Lower leg skin (tissue), 4 donors: Measurements from ENCODE around the gene SHISA5. TPM values are rescaled to one million over a fixed set of nuclear protein-coding genes. Genes with fewer than 3 reads are reported as not detected.

Source experiments
- DNase-seq, 2 donors: peaks; one replicate each; pipeline ENCODE4 v3.0.0-alpha.2; 2019; ENCODE audit warnings: low spot score in 2 of 2
- H3K4me3 ChIP-seq: fragments of 200-600 bp; sonication (generic); 2 replicates; pipeline ENCODE4 v1.5.1; 2017; ENCODE audit warnings: mild to moderate bottlenecking, low read depth; ENCODE audit not compliant: poor library complexity, severe bottlenecking
- POLR2A ChIP-seq, 2 donors: fragments of 450-650 bp; IDR thresholded peaks; one replicate each; pipeline ENCODE4 v1.6.1; 2016 to 2017; ENCODE audit warnings: antibody characterized with exemption in 2 of 2, mild to moderate bottlenecking in 1 of 2, moderate library complexity in 1 of 2
- WGBS, 2 donors: methylation state at CpG; one replicate each; pipeline ENCODE4 v1.1.5; 2018; 5-methylcytosine and 5-hydroxymethylcytosine counted together
- intact Hi-C: fragments of 100-400 bp; cut with DNase I; formaldehyde crosslinking; loops from one replicate; pipeline ENCODE4 v1.15.0; 2023; ENCODE audit warnings: low total_unique reads
- total RNA-seq, 4 donors: library from RNA; depleted of rRNA; stranded (reverse); fragments of >200 nt; gene quantifications; one replicate each; pipeline ENCODE4 v1.1.0, GENCODE V29; 2016
- TF ChIP-seq, protein P1 (sequence below), 3 donors: fragments of 450-650 bp; IDR thresholded peaks; one replicate each; pipeline ENCODE4 v1.5.1; 2016; ENCODE audit warnings: antibody characterized with exemption in 3 of 3, mild to moderate bottlenecking in 3 of 3, moderate library complexity in 2 of 3

The SHISA5 gene
- total RNA-seq, 4 donors from 2014 or later = 64.3 to 93.6 (median 71.0) TPM

DNA sequence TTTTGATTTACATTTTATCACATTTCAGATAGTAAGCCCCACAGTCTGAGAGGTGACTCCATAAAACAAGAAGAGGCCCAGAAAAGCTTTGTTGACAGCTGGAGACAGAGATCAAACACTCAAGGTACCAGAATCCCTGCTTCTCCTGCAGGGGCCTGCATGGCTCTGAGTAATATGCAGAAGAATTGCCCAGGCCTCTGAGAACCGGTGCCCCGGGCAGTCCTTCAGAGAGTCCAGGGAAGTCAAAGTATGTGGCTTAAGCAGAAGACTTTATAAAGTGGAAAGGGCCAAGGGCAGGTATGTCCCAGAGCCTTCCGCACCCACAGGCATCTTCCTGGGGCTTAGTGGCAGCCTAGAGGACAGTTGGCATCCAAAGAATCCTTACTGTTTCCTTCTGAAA, 44.6 kb downstream of the SHISA5 start:
- DNase-seq = no peak
- no peak overlapping the region for H3K4me3 ChIP-seq
- 78 to 81% methylated on average over 3 of the region's 3 CpGs for WGBS, 2 donors
- TF ChIP-seq, protein P1, sequence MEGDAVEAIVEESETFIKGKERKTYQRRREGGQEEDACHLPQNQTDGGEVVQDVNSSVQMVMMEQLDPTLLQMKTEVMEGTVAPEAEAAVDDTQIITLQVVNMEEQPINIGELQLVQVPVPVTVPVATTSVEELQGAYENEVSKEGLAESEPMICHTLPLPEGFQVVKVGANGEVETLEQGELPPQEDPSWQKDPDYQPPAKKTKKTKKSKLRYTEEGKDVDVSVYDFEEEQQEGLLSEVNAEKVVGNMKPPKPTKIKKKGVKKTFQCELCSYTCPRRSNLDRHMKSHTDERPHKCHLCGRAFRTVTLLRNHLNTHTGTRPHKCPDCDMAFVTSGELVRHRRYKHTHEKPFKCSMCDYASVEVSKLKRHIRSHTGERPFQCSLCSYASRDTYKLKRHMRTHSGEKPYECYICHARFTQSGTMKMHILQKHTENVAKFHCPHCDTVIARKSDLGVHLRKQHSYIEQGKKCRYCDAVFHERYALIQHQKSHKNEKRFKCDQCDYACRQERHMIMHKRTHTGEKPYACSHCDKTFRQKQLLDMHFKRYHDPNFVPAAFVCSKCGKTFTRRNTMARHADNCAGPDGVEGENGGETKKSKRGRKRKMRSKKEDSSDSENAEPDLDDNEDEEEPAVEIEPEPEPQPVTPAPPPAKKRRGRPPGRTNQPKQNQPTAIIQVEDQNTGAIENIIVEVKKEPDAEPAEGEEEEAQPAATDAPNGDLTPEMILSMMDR (IDR thresholded peaks at IDR 0.05) = no peak
- no peak for TF ChIP-seq POLR2A (IDR thresholded peaks at IDR 0.05)
- intact Hi-C loops = no loop called here

DNA sequence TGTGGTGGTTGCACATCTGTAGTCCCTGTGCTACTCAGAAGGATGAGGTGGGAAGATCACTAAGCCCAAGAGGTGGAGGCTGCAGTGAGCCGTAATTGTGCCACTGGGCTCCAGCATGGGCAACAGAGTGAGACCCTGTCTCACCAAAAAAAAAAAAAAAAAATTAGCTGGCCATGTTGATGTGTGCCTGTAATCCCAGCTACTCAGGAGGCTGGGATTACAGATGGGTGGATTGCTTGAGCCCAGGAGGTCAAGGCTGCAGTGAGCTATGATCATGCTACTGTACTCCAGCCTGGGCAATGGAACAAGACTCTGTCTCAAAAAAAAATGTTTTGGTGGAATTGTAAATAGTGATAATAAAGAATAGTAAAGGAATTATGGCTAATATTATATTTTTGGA, 47.5 kb downstream of the SHISA5 start:
- WGBS, 2 donors = 100% methylated on average over 1 of the region's 1 CpG
- TF ChIP-seq, protein P1 (IDR thresholded peaks at IDR 0.05) = no peak
- no peak for TF ChIP-seq POLR2A (IDR thresholded peaks at IDR 0.05)
- intact Hi-C loops = no loop called here
- no peak overlapping the region for H3K4me3 ChIP-seq
- DNase-seq = no peak

DNA sequence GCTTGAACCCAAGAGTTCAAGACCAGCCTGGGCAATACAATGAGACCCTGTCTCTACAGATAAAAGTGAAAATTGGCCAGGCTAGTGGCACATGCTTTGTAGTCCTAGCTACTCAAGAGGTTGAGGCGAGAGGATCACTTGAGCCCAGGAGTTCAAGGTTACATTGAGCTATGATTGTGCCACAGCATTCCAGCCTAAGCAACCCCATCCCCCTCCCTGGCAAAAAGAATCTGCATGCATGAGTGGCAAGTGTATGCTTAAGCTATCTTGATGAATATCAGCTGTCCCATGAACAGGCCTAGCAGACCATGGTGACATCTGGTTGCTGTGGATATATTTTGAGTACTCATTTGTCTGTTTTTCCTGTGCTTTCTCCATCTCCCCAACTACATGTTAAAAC, 52.7 kb downstream of the SHISA5 start:
- DNase-seq = no peak
- intact Hi-C loops = no loop called here
- TF ChIP-seq, protein P1 (IDR thresholded peaks at IDR 0.05) = no peak
- no peak for TF ChIP-seq POLR2A (IDR thresholded peaks at IDR 0.05)
- 100% methylated on average over 1 of the region's 1 CpG for WGBS, 2 donors
- no peak overlapping the region for H3K4me3 ChIP-seq

DNA sequence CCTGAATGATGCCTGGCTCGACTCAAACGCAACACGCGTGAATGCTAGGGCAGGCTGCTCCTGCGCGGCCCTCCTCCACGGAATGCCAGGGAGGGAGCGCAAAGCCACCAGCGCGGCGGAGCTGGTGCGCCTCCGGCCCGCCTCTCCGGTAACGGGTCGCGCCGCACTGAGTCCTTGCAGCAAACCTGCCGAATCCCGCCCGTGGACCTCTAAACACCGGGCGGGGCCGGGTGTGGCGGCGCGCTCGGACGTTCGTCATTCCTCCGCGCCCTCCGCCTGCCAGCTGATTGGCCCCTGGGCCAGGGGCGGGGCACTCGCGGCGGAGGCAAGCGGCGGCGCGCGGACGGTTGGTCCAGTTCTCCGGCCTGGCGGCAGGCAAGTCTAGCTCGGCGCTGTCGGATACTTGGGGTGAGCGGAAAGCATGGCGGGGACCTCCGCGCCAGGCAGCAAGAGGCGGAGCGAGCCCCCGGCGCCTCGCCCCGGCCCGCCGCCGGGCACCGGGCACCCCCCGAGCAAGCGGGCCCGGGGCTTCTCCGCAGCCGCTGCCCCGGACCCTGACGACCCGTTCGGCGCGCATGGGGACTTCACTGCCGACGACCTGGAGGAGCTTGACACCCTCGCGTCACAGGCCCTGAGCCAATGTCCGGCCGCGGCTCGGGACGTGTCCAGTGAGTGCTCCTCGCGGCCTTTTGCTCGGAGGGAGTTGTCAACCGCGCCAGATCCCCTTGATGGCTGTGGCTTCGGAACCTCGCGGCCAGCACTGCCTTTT, 57.4 kb downstream of the SHISA5 start, which contains the start of gene ATRIP:
ATRIP (plus strand) TSS at position 313 of the 769 bp plus-strand sequence; CDS start at position 422, 109 bp downstream.
- TF ChIP-seq, protein P1 (IDR thresholded peaks at IDR 0.05) = no peak
- no peak for TF ChIP-seq POLR2A (IDR thresholded peaks at IDR 0.05)

DNA sequence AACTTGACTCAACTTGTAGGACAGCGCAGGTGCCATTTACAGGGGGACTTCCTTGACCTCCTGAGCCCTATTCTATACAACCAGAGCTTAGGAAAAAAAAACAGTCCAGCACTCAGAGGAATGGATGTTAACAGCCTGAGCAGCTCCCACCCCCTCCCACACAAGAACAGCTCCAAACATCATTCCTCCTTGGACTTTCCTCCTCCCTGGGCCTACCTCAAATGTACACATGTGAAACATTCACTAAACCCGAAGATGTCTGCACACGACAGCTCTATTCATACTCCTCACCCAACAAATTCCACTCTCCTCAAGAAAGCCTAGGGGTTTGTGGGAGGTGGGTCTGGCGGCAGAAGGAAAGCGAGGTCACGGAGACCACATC, 57.9 kb downstream of the SHISA5 start:
- TF ChIP-seq, protein P1 (IDR thresholded peaks at IDR 0.05) = no peak
- no peak for TF ChIP-seq POLR2A (IDR thresholded peaks at IDR 0.05)
- 14 to 15% methylated on average over 6 of the region's 6 CpGs for WGBS, 2 donors
- peak overlapping the region; percentile 46 for H3K4me3 ChIP-seq
- intact Hi-C loops = loop anchor here (10.0 kb wide), 1 partner anchor 109 kb away; the partner anchor contains the start of gene PFKFB4
- DNase-seq = no peak

More for the DNA sequence above, 57.4 kb downstream of the SHISA5 start, which contains the start of gene ATRIP:
- WGBS, 2 donors = 0 to 1% methylated on average over 35 to 56 of the region's 91 CpGs
- intact Hi-C loops = loop anchor here (10.0 kb wide), 1 partner anchor 108 kb away; the partner anchor contains the start of gene PFKFB4
- DNase-seq = peak; percentile 83 to 98
- peak within 1 kb of the TSS; percentile 46 for H3K4me3 ChIP-seq
